ENCODE results near the gene MRPS17.

MRPS17 gene

DNA sequence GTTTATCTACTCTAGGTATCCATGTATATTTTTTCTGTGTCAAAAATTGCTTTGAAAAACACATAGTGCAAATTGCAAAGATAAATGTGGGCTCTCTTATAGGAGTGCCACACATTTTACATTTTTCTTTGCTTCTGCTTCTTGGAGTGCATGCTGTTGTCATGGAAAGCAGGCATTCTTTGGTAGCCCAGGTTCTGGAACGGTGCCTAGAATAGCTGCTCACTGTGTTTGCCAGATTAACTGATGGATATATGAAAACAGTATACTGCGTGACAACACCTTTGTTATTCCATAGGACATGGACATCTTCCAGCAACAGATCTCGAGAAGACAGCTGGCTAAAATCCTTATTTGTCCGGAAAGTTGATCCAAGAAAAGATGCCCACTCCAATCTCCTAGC is 26.2 kb downstream of the MRPS17 start:
- Histone ChIP-seq H3K27ac (ENCODE audit: low read depth, low read length) (no peak overlapping the region), H3K4me2 (ENCODE audit: low read length) (no peak overlapping the region), H4K20me1 (ENCODE audit: control insufficient read depth, insufficient read depth, low read depth, low read length) (0 out of 2 replicates have a peak, but pooled peaks cover 4% of the 10 kb centered on the region), H3K27me3 (ENCODE audit: control insufficient read depth, low read length) (no peaks in the 10 kb centered on the region), H3K36me3 (ENCODE audit: control insufficient read depth, low read length) (peaks cover 51% of the 10 kb centered on the region), H3K79me2 (ENCODE audit: control insufficient read depth, low read length) (peaks cover 28% of the 10 kb centered on the region), H3F3A (ENCODE audit: control insufficient read depth, insufficient read depth) (no peaks in the 10 kb centered on the region), H3K4me3 (ENCODE audit: low read length) (no peak overlapping the region), H3K9me2 (replicated peaks; ENCODE audit: control insufficient read depth, low read length) (no peaks in the 10 kb centered on the region), H3K9me3 (ENCODE audit: control insufficient read depth, insufficient read depth, low read length) (no peaks in the 10 kb centered on the region), H3K4me1 (ENCODE audit: control insufficient read depth, low read length) (no peaks in the 10 kb centered on the region)
- no peak for TF ChIP-seq EZH2phosphoT487 (IDR thresholded peaks at IDR 0.05; ENCODE audit: borderline replicate concordance, low read length)
- TF ChIP-seq, protein P1, sequence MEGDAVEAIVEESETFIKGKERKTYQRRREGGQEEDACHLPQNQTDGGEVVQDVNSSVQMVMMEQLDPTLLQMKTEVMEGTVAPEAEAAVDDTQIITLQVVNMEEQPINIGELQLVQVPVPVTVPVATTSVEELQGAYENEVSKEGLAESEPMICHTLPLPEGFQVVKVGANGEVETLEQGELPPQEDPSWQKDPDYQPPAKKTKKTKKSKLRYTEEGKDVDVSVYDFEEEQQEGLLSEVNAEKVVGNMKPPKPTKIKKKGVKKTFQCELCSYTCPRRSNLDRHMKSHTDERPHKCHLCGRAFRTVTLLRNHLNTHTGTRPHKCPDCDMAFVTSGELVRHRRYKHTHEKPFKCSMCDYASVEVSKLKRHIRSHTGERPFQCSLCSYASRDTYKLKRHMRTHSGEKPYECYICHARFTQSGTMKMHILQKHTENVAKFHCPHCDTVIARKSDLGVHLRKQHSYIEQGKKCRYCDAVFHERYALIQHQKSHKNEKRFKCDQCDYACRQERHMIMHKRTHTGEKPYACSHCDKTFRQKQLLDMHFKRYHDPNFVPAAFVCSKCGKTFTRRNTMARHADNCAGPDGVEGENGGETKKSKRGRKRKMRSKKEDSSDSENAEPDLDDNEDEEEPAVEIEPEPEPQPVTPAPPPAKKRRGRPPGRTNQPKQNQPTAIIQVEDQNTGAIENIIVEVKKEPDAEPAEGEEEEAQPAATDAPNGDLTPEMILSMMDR (IDR thresholded peaks at IDR 0.05; ENCODE audit: low read depth, low read length, poor library complexity, severe bottlenecking) = no peak

DNA sequence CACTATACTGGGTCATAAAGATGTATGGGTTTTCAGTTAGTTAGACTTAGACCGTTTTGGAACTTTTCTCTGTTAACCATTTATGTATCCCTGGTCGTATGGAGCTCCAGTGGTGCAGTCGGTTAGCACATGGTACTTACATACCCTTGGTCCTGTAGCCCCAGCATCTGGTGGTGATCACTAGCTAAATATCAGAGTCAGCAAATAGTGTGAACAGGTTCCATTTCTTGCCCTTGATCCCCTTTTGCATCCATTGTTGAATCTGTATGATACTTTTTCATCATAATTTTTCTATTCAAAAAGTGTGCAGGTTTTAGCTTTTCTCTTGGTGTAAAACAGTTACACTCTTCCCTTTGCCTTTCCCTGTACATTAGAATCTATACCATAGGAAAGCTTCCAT is 28.6 kb downstream of the MRPS17 start:
- 0 out of 2 replicates have a peak, but pooled peaks cover 4% of the 10 kb centered on the region for H4K20me1 ChIP-seq (ENCODE audit: control insufficient read depth, insufficient read depth, low read depth, low read length)
- no peaks in the 10 kb centered on the region for H3F3A ChIP-seq (ENCODE audit: control insufficient read depth, insufficient read depth)
- H3K79me2 ChIP-seq (ENCODE audit: control insufficient read depth, low read length) = peaks cover 13% of the 10 kb centered on the region
- no peak overlapping the region for H3K4me3 ChIP-seq (ENCODE audit: low read length)
- H3K27ac ChIP-seq (ENCODE audit: low read depth, low read length) = no peak overlapping the region
- TF ChIP-seq, protein P1 (IDR thresholded peaks at IDR 0.05; ENCODE audit: low read depth, low read length, poor library complexity, severe bottlenecking) = no peak
- TF ChIP-seq EZH2phosphoT487 (IDR thresholded peaks at IDR 0.05; ENCODE audit: borderline replicate concordance, low read length) = no peak
- no peak overlapping the region for H3K4me2 ChIP-seq (ENCODE audit: low read length)
- H3K4me1 ChIP-seq (ENCODE audit: control insufficient read depth, low read length) = no peaks in the 10 kb centered on the region
- H3K27me3 ChIP-seq (ENCODE audit: control insufficient read depth, low read length) = no peaks in the 10 kb centered on the region
- H3K9me3 ChIP-seq (ENCODE audit: control insufficient read depth, insufficient read depth, low read length) = no peaks in the 10 kb centered on the region
- H3K9me2 ChIP-seq (replicated peaks; ENCODE audit: control insufficient read depth, low read length) = no peaks in the 10 kb centered on the region
- peaks cover 71% of the 10 kb centered on the region for H3K36me3 ChIP-seq (ENCODE audit: control insufficient read depth, low read length)

- TF ChIP-seq, protein P1 (IDR thresholded peaks at IDR 0.05; ENCODE audit: low read depth, low read length, poor library complexity, severe bottlenecking) = no peak
- no peak for TF ChIP-seq EZH2phosphoT487 (IDR thresholded peaks at IDR 0.05; ENCODE audit: borderline replicate concordance, low read length)
- no peaks in the 10 kb centered on the region for H3K9me3 ChIP-seq (ENCODE audit: control insufficient read depth, insufficient read depth, low read length)
- no peaks in the 10 kb centered on the region for H4K20me1 ChIP-seq (ENCODE audit: control insufficient read depth, insufficient read depth, low read depth, low read length)
- H3K27ac ChIP-seq (ENCODE audit: low read depth, low read length) = no peak overlapping the region
- no peaks in the 10 kb centered on the region for H3K79me2 ChIP-seq (ENCODE audit: control insufficient read depth, low read length)
- H3K4me1 ChIP-seq (ENCODE audit: control insufficient read depth, low read length) = no peaks in the 10 kb centered on the region
- H3K4me3 ChIP-seq (ENCODE audit: low read length) = no peak overlapping the region
- no peak overlapping the region for H3K4me2 ChIP-seq (ENCODE audit: low read length)
- H3F3A ChIP-seq (ENCODE audit: control insufficient read depth, insufficient read depth) = no peaks in the 10 kb centered on the region
- no peaks in the 10 kb centered on the region for H3K9me2 ChIP-seq (replicated peaks; ENCODE audit: control insufficient read depth, low read length)
- peaks cover 60% of the 10 kb centered on the region for H3K36me3 ChIP-seq (ENCODE audit: control insufficient read depth, low read length)
- H3K27me3 ChIP-seq (ENCODE audit: control insufficient read depth, low read length) = no peaks in the 10 kb centered on the region
These were observed 31.9 kb downstream of the MRPS17 start for GRCh38 chr7:55983537-55983936.
